ENCODE measurements around the gene PSMD9. TPM values are rescaled to one million over a fixed set of nuclear protein-coding genes. Genes with fewer than 3 reads are reported as not detected.

The PSMD9 gene
- total and polyA plus RNA-seq, 7 experiments from 2014 or later, result 36.7 to 92.6 (median 48.3) TPM

GRCh38 chr12:121932176-121932536, 43.6 kb downstream of the PSMD9 start:
- H3K27ac Mint-ChIP-seq, result no peak overlapping the region
- H3K27me3 Mint-ChIP-seq, result peaks cover 0 to 5% (median 0%) of the 10 kb centered on the region in 5 donors

GRCh38 chr12:121932914-121933521, 44.4 kb downstream of the PSMD9 start:
- ChIA-PET CTCF (no interaction called here), POLR2A (interaction anchor here (0.6 kb wide), 1 partner anchor 785 kb away, joined by 4 read pairs; no protein-coding TSS in a partner anchor)
- peaks cover 0 to 4% (median 0%) of the 10 kb centered on the region in 11 donors for H3K9me3 Mint-ChIP-seq
- Histone ChIP-seq H3K9me3 (ENCODE audit: control insufficient read depth in 2 of 3, low read length in 3 of 3) (no peaks in the 10 kb centered on the region), H3K4me3 (ENCODE audit: low read length) (no peak overlapping the region), H3K4me1 (ENCODE audit: control insufficient read depth in 2 of 2, insufficient read depth in 2 of 2, low read length in 2 of 2) (no peaks in the 10 kb centered on the region), H3K27me3 (ENCODE audit: control insufficient read depth in 2 of 2, insufficient read depth in 2 of 2, low read length in 2 of 2) (no peaks in the 10 kb centered on the region), H3K27ac (ENCODE audit: low read depth, low read length) (no peak overlapping the region), H3K36me3 (ENCODE audit: control insufficient read depth in 2 of 3, insufficient read depth in 3 of 3, low read length in 3 of 3) (no peaks in the 10 kb centered on the region)
- H3K4me1 Mint-ChIP-seq, result peaks cover 3 to 6% (median 5%) of the 10 kb centered on the region in 7 donors
- no peak for DNase-seq
- intact Hi-C loops (cut with micrococcal nuclease), result no loop called here
- peak overlapping the region in 1 of 9 donors; percentile 22 for H3K27ac Mint-ChIP-seq
- H3K36me3 Mint-ChIP-seq, result peaks cover 0 to 13% (median 4%) of the 10 kb centered on the region in 5 donors
- ATAC-seq, result no peak
- peaks cover 0 to 5% (median 0%) of the 10 kb centered on the region in 5 donors for H3K27me3 Mint-ChIP-seq
- H3K4me3 Mint-ChIP-seq, result no peak overlapping the region

More at GRCh38 chr12:121932176-121932536, 43.6 kb downstream of the PSMD9 start:
- peaks cover 0 to under 1% (median 0%) of the 10 kb centered on the region in 11 donors for H3K9me3 Mint-ChIP-seq
- peaks cover 0 to 9% (median 2%) of the 10 kb centered on the region in 5 donors for H3K36me3 Mint-ChIP-seq
- no peak overlapping the region for H3K27ac ChIP-seq (ENCODE audit: low read depth, low read length)
- H3K36me3 ChIP-seq (ENCODE audit: control insufficient read depth in 2 of 3, insufficient read depth in 3 of 3, low read length in 3 of 3), result no peaks in the 10 kb centered on the region
- ChIA-PET CTCF (no interaction called here), POLR2A (interaction anchor here (0.6 kb wide), 1 partner anchor 785 kb away, joined by 4 read pairs; no protein-coding TSS in a partner anchor)
- no peaks in the 10 kb centered on the region for H3K27me3 ChIP-seq (ENCODE audit: control insufficient read depth in 2 of 2, insufficient read depth in 2 of 2, low read length in 2 of 2)
- H3K4me3 Mint-ChIP-seq, result no peak overlapping the region
- H3K4me3 ChIP-seq (ENCODE audit: low read length), result no peak overlapping the region
- intact Hi-C loops (cut with micrococcal nuclease), result no loop called here
- no peaks in the 10 kb centered on the region for H3K9me3 ChIP-seq (ENCODE audit: control insufficient read depth in 2 of 3, low read length in 3 of 3)
- ATAC-seq, result no peak
- peaks cover 0 to 5% (median 0%) of the 10 kb centered on the region in 7 donors for H3K4me1 Mint-ChIP-seq
- no peaks in the 10 kb centered on the region for H3K4me1 ChIP-seq (ENCODE audit: control insufficient read depth in 2 of 2, insufficient read depth in 2 of 2, low read length in 2 of 2)
- no peak for DNase-seq

- POLR2A ChIA-PET, result no interaction called here
- no peaks in the 10 kb centered on the region for H3K36me3 ChIP-seq (ENCODE audit: control insufficient read depth in 2 of 3, insufficient read depth in 3 of 3, low read length in 3 of 3)
- no peak overlapping the region for H3K27ac Mint-ChIP-seq
- no peak overlapping the region for H3K4me3 ChIP-seq (ENCODE audit: low read length)
- no peak overlapping the region for H3K27ac ChIP-seq (ENCODE audit: low read depth, low read length)
- H3K9me3 ChIP-seq (ENCODE audit: control insufficient read depth in 2 of 3, low read length in 3 of 3), result no peaks in the 10 kb centered on the region
- no peaks in the 10 kb centered on the region for H3K4me1 ChIP-seq (ENCODE audit: control insufficient read depth in 2 of 2, insufficient read depth in 2 of 2, low read length in 2 of 2)
- peaks cover 3 to 6% (median 5%) of the 10 kb centered on the region in 7 donors for H3K4me1 Mint-ChIP-seq
- no peak overlapping the region for H3K4me3 Mint-ChIP-seq
- CTCF ChIA-PET, result no interaction called here
- intact Hi-C loops (cut with micrococcal nuclease), result no loop called here
- ATAC-seq (no peak), DNase-seq (no peak)
- H3K9me3 Mint-ChIP-seq, result peaks cover 0 to 4% (median 0%) of the 10 kb centered on the region in 11 donors
- peaks cover 0 to 14% (median 4%) of the 10 kb centered on the region in 5 donors for H3K36me3 Mint-ChIP-seq
- H3K27me3 ChIP-seq (ENCODE audit: control insufficient read depth in 2 of 2, insufficient read depth in 2 of 2, low read length in 2 of 2), result no peaks in the 10 kb centered on the region
- peaks cover 0 to 5% (median 0%) of the 10 kb centered on the region in 5 donors for H3K27me3 Mint-ChIP-seq
Observed at GRCh38 chr12:121933522-121934308, 45.1 kb downstream of the PSMD9 start.

- Histone ChIP-seq H3K36me3 (ENCODE audit: control insufficient read depth in 2 of 3, insufficient read depth in 3 of 3, low read length in 3 of 3) (no peaks in the 10 kb centered on the region), H3K4me1 (ENCODE audit: control insufficient read depth in 2 of 2, insufficient read depth in 2 of 2, low read length in 2 of 2) (no peaks in the 10 kb centered on the region), H3K4me3 (ENCODE audit: low read length) (no peak overlapping the region), H3K9me3 (ENCODE audit: control insufficient read depth in 2 of 3, low read length in 3 of 3) (no peaks in the 10 kb centered on the region), H3K27me3 (ENCODE audit: control insufficient read depth in 2 of 2, insufficient read depth in 2 of 2, low read length in 2 of 2) (no peaks in the 10 kb centered on the region), H3K27ac (ENCODE audit: low read depth, low read length) (no peak overlapping the region)
- intact Hi-C loops (cut with micrococcal nuclease), result no loop called here
- peaks cover 4 to 11% (median 6%) of the 10 kb centered on the region in 7 donors for H3K4me1 Mint-ChIP-seq
- H3K27me3 Mint-ChIP-seq, result peaks cover 0 to 5% (median 0%) of the 10 kb centered on the region in 5 donors
- H3K4me3 Mint-ChIP-seq, result no peak overlapping the region
- DNase-seq (no peak), ATAC-seq (no peak)
- peaks cover 0 to 4% (median 0%) of the 10 kb centered on the region in 11 donors for H3K9me3 Mint-ChIP-seq
- H3K36me3 Mint-ChIP-seq, result peaks cover 0 to 14% (median 4%) of the 10 kb centered on the region in 5 donors
- no peak overlapping the region for H3K27ac Mint-ChIP-seq
- CTCF ChIA-PET, result no interaction called here
- POLR2A ChIA-PET, result no interaction called here
Observed at GRCh38 chr12:121934309-121934664, 45.7 kb downstream of the PSMD9 start.

- no peaks in the 10 kb centered on the region for H3K36me3 ChIP-seq (ENCODE audit: control insufficient read depth in 2 of 3, insufficient read depth in 3 of 3, low read length in 3 of 3)
- no peak for ATAC-seq
- H3K4me1 ChIP-seq (ENCODE audit: control insufficient read depth in 2 of 2, insufficient read depth in 2 of 2, low read length in 2 of 2), result no peaks in the 10 kb centered on the region
- peaks cover 4 to 11% (median 6%) of the 10 kb centered on the region in 7 donors for H3K4me1 Mint-ChIP-seq
- peaks cover 0 to 18% (median 4%) of the 10 kb centered on the region in 5 donors for H3K36me3 Mint-ChIP-seq
- H3K9me3 ChIP-seq (ENCODE audit: control insufficient read depth in 2 of 3, low read length in 3 of 3), result no peaks in the 10 kb centered on the region
- DNase-seq, result peak in 2 of 9 donors; percentile 3 to 5
- ChIA-PET POLR2A (no interaction called here), CTCF (no interaction called here)
- H3K27ac ChIP-seq (ENCODE audit: low read depth, low read length), result no peak overlapping the region
- no peak overlapping the region for H3K4me3 Mint-ChIP-seq
- H3K4me3 ChIP-seq (ENCODE audit: low read length), result no peak overlapping the region
- intact Hi-C loops (cut with micrococcal nuclease), result no loop called here
- H3K27me3 ChIP-seq (ENCODE audit: control insufficient read depth in 2 of 2, insufficient read depth in 2 of 2, low read length in 2 of 2), result no peaks in the 10 kb centered on the region
- H3K27ac Mint-ChIP-seq, result no peak overlapping the region
- H3K27me3 Mint-ChIP-seq, result no peaks in the 10 kb centered on the region
- peaks cover 0 to 4% (median 0%) of the 10 kb centered on the region in 11 donors for H3K9me3 Mint-ChIP-seq
Observed at GRCh38 chr12:121937654-121938053, 49.1 kb downstream of the PSMD9 start.

- Histone ChIP-seq H3K4me3 (ENCODE audit: low read length) (no peak overlapping the region), H3K9me3 (ENCODE audit: control insufficient read depth in 2 of 3, low read length in 3 of 3) (no peaks in the 10 kb centered on the region), H3K36me3 (ENCODE audit: control insufficient read depth in 2 of 3, insufficient read depth in 3 of 3, low read length in 3 of 3) (no peaks in the 10 kb centered on the region), H3K27ac (ENCODE audit: low read depth, low read length) (no peak overlapping the region), H3K4me1 (ENCODE audit: control insufficient read depth in 2 of 2, insufficient read depth in 2 of 2, low read length in 2 of 2) (no peaks in the 10 kb centered on the region), H3K27me3 (ENCODE audit: control insufficient read depth in 2 of 2, insufficient read depth in 2 of 2, low read length in 2 of 2) (no peaks in the 10 kb centered on the region)
- H3K9me3 Mint-ChIP-seq, result peaks cover 0 to 4% (median 0%) of the 10 kb centered on the region in 11 donors
- ATAC-seq (peak; percentile 49), DNase-seq (no peak)
- ChIA-PET POLR2A (no interaction called here), CTCF (no interaction called here)
- peaks cover 0 to 18% (median 4%) of the 10 kb centered on the region in 5 donors for H3K36me3 Mint-ChIP-seq
- peak overlapping the region in 1 of 9 donors; percentile 55 for H3K27ac Mint-ChIP-seq
- H3K4me3 Mint-ChIP-seq, result no peak overlapping the region
- intact Hi-C loops (cut with micrococcal nuclease), result no loop called here
- H3K27me3 Mint-ChIP-seq, result no peaks in the 10 kb centered on the region
- H3K4me1 Mint-ChIP-seq, result peaks cover 4 to 11% (median 6%) of the 10 kb centered on the region in 7 donors
Observed at GRCh38 chr12:121939186-121939585, 50.6 kb downstream of the PSMD9 start.
